Omental fat pad (tissue), 4 donors: ENCODE data around the gene PHPT1. TPM values are rescaled to one million over a fixed set of nuclear protein-coding genes. Genes with fewer than 3 reads are reported as not detected.
"Not testable (repeated sequence)": the region's sequence is repeated elsewhere in the genome, so short reads cannot be mapped to it uniquely, and the experiment has no call there.

Experiments used
- ATAC-seq: fragments of 150-250 bp; one replicate; pipeline ENCODE4 v1.9.1; 2016; ENCODE audit warnings: mild to moderate bottlenecking, moderate library complexity; ENCODE audit not compliant: low FRiP score
- DNase-seq: peaks from one replicate; pipeline ENCODE4 v3.0.0-alpha.2; 2019; ENCODE audit warnings: low spot score
- CTCF ChIP-seq, 3 donors: fragments of 450-650 bp; IDR thresholded peaks; one replicate each; pipeline ENCODE4 v1.5.1; 2016 to 2017; ENCODE audit warnings: antibody characterized with exemption in 3 of 3, mild to moderate bottlenecking in 3 of 3, moderate library complexity in 2 of 3
- total RNA-seq, 4 donors: library from RNA; depleted of rRNA; stranded (reverse); fragments of >200 nt; gene quantifications; one replicate each; pipeline ENCODE4 v1.1.0, GENCODE V29; 2016

PHPT1 gene
- total RNA-seq: 10 to 100 TPM; 27.1 to 53.9 (median 40.9) TPM

GRCh38 chr9:136849038-136849959, at the start of gene PHPT1:
PHPT1 (plus strand) TSS chr9:136849409; CDS start chr9:136849431, 22 bp downstream.
- peak; percentile 92 for ATAC-seq
- no peak for TF ChIP-seq CTCF (IDR thresholded peaks at IDR 0.05)

GRCh38 chr9:136799854-136800657, 49.2 kb upstream of the PHPT1 start:
- TF ChIP-seq CTCF (IDR thresholded peaks at IDR 0.05): no peak
- ATAC-seq (peak; percentile 90), DNase-seq (peak; percentile 65)

More at GRCh38 chr9:136849038-136849959, at the start of gene PHPT1:
- peak; percentile 91 for DNase-seq

- no peak for TF ChIP-seq CTCF (IDR thresholded peaks at IDR 0.05)
- DNase-seq (no peak), ATAC-seq (no peak)
Measured at GRCh38 chr9:136802321-136802720, 46.9 kb upstream of the PHPT1 start.

- not testable (repeated sequence) for DNase-seq, ATAC-seq
Measured at GRCh38 chr9:136803009-136803550, 46.1 kb upstream of the PHPT1 start.

GRCh38 chr9:136803551-136804508, 45.4 kb upstream of the PHPT1 start:
- ATAC-seq (no peak), DNase-seq (no peak)
- no peak for TF ChIP-seq CTCF (IDR thresholded peaks at IDR 0.05)

GRCh38 chr9:136804509-136805206, 44.6 kb upstream of the PHPT1 start:
- DNase-seq (no peak), ATAC-seq (no peak)
- no peak for TF ChIP-seq CTCF (IDR thresholded peaks at IDR 0.05)
